Common myeloid progenitor, CD34-positive (primary cell): Measurements from ENCODE around the gene OPCML.

Experiments
- CTCF ChIA-PET: fragments of 350-600 bp; sonication (Branson Sonifier 250); formaldehyde crosslinking; loops from one replicate; lab custom pipeline; 2021; ENCODE audit warnings: antibody characterized with exemption; lab: Charles Lee
- POLR2A ChIA-PET: fragments of 350-600 bp; sonication (Branson Sonifier 250); formaldehyde crosslinking; loops from one replicate; lab custom pipeline; 2021; ENCODE audit warnings: antibody characterized with exemption; lab: Charles Lee
- DNase-seq, 3 donors: peaks; one replicate each; pipeline versions ENCODE4 v3.0.0 to v3.0.0-alpha.2; 2013
- H3K27ac ChIP-seq, 2 experiments: 1 replicate in 1 of 2; 2 replicates in 1 of 2; pipeline ENCODE4 v1.7.0; 2013; ENCODE audit warnings: inconsistent platforms in 2 of 2, low read length in 2 of 2, mild to moderate bottlenecking in 2 of 2, low read depth in 1 of 2, moderate library complexity in 1 of 2; ENCODE audit not compliant: severe bottlenecking in 2 of 2, insufficient read depth in 1 of 2, poor library complexity in 1 of 2
- H3K27me3 ChIP-seq, 5 experiments: replicated peaks in 2 of 5; 1 replicate in 3 of 5; 2 replicates in 2 of 5; pipeline versions ENCODE4 v1.6.1 to v1.7.0; 2013; ENCODE audit warnings: low read length in 4 of 5, mild to moderate bottlenecking in 2 of 5, moderate library complexity in 2 of 5, inconsistent platforms in 1 of 5; ENCODE audit not compliant: insufficient read depth in 5 of 5, control insufficient read depth in 4 of 5
- H3K36me3 ChIP-seq, 4 experiments: 1 replicate in 2 of 4; 2 replicates in 2 of 4; pipeline versions ENCODE4 v1.6.1 to v1.7.0; 2013; ENCODE audit warnings: low read length in 3 of 4, control low read depth in 1 of 4, mild to moderate bottlenecking in 1 of 4; ENCODE audit not compliant: control insufficient read depth in 4 of 4, insufficient read depth in 4 of 4
- H3K4me1 ChIP-seq, 4 experiments: 1 replicate in 3 of 4; 2 replicates in 1 of 4; pipeline versions ENCODE4 v1.6.1 to v1.7.1; 2013; ENCODE audit warnings: low read length in 3 of 4, mild to moderate bottlenecking in 3 of 4, control low read depth in 1 of 4, inconsistent platforms in 1 of 4, moderate library complexity in 1 of 4; ENCODE audit not compliant: control insufficient read depth in 4 of 4, insufficient read depth in 4 of 4; ENCODE audit errors: control extremely low read depth in 1 of 4
- H3K4me3 ChIP-seq, 7 experiments: 1 replicate in 4 of 7; 2 replicates in 3 of 7; pipeline versions ENCODE4 v1.5.1 to v1.7.0; 2013; ENCODE audit warnings: mild to moderate bottlenecking in 7 of 7, low read length in 6 of 7, moderate library complexity in 6 of 7, inconsistent platforms in 2 of 7, low read depth in 2 of 7, control low read depth in 1 of 7; ENCODE audit not compliant: insufficient read depth in 4 of 7, control insufficient read depth in 1 of 7; ENCODE audit errors: extremely low read depth in 1 of 7
- H3K9me3 ChIP-seq, 5 experiments: 1 replicate in 4 of 5; 2 replicates in 1 of 5; pipeline versions ENCODE4 v1.6.1 to v1.7.1; 2013; ENCODE audit warnings: low read length in 4 of 5, mild to moderate bottlenecking in 2 of 5, inconsistent platforms in 1 of 5, low read depth in 1 of 5, moderate library complexity in 1 of 5; ENCODE audit not compliant: control insufficient read depth in 4 of 5, insufficient read depth in 2 of 5; ENCODE audit errors: control extremely low read depth in 1 of 5
- WGBS: methylation state at CpG from one replicate; pipeline ENCODE4 v1.1.5; 2013; ENCODE audit not compliant: insufficient coverage; 5-methylcytosine and 5-hydroxymethylcytosine counted together

OPCML gene

DNA sequence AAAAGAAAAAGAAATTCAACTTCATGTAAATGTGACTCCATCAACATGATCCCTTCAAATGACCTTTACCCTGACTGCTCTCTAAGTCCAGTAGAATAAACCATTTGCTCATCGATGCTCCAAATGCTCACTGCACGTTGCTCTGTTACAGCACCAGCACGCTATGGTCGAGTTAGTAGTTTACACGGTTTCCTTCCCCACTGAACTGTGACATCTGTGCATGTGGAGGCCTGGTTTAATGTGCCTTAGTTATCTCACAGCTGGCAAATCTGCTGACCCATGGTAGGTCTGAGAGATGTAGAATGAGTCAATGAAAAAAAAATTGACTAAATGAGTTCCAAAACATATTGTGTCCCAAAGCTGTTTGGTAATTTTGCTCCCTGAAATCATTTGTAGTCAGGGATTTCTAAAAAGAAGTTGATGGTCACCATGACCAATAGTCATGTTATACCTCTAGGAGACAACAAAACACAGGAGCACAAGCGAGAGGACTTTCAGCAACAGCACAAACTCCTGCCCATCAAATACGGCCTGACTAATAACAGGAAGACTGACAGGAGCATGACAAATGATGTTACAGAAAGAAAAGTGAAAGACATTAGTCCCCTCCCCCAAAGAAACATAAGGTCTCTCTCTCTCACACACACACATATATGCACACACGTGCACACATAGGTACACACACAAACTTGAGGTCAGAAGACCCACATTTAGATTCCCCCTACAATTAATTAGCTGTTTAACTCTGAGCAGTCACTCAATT, 624.5 kb downstream of the OPCML start:
- Histone ChIP-seq H3K9me3 (no peaks in the 10 kb centered on the region), H3K36me3 (no peaks in the 10 kb centered on the region), H3K4me3 (no peak overlapping the region), H3K27ac (no peak overlapping the region), H3K4me1 (no peaks in the 10 kb centered on the region), H3K27me3 (no peaks in the 10 kb centered on the region)
- no peak for DNase-seq
- 81% methylated on average over 8 of the region's 8 CpGs for WGBS
- CTCF ChIA-PET: no interaction called here
- POLR2A ChIA-PET: no interaction called here

DNA sequence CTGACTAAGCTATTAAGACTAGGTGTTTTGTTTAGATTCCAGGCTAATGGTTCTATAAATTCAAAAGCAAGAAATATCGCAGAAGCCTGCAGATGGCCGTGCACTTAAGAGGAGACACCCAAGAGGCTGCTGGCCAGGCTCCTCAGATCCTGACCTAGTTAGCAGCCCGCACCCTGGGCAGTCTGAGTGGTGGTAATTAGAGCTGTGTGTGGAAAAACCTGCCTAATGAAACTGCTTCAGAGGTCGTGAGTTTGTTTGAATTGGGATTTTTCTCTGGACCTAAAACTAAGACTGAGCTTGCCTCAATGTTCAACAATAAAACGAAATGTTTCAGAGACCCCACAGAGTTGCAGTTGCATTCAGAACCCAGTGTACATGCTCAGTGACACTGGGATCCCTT, 627.7 kb downstream of the OPCML start:
- no peak for DNase-seq
- H3K36me3 ChIP-seq: no peaks in the 10 kb centered on the region
- POLR2A ChIA-PET: no interaction called here
- H3K4me3 ChIP-seq: no peak overlapping the region
- CTCF ChIA-PET: interaction anchor here (0.9 to 1.5 kb wide), 3 partner anchors 9 to 36 kb away, joined by 3 to 4 read pairs (median 3); no protein-coding TSS in a partner anchor
- WGBS: 83% methylated on average over 5 of the region's 5 CpGs
- no peaks in the 10 kb centered on the region for H3K27me3 ChIP-seq
- H3K27ac ChIP-seq: no peak overlapping the region
- H3K9me3 ChIP-seq: no peaks in the 10 kb centered on the region
- H3K4me1 ChIP-seq: no peaks in the 10 kb centered on the region

DNA sequence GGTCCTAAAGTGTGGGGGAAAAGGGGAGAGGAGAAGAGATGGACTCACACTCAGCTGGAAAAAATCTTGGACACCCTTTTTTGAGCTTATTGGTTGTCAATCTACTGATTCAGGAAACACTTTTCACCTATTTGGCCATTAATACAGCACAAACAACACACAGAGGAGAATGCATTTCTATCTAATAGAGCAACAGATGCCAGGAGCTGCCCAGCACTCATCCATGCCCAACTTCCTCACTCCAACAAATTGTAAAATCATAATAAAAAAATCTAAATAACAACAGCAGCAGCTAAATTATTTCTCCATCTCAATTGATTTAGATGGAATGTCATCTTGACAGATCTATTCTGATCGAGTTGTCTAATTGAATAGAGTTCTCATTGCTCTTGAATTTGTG, 628.2 kb downstream of the OPCML start:
- CTCF ChIA-PET: interaction anchor here (0.9 to 1.5 kb wide), 3 partner anchors 8 to 36 kb away, joined by 3 to 4 read pairs (median 3); no protein-coding TSS in a partner anchor
- POLR2A ChIA-PET: no interaction called here
- no peak for DNase-seq
- H3K9me3 ChIP-seq: no peaks in the 10 kb centered on the region
- WGBS: no CpG with 5 or more reads among the region's 1 CpG
- no peak overlapping the region for H3K27ac ChIP-seq
- no peak overlapping the region for H3K4me3 ChIP-seq
- no peaks in the 10 kb centered on the region for H3K27me3 ChIP-seq
- no peaks in the 10 kb centered on the region for H3K4me1 ChIP-seq
- H3K36me3 ChIP-seq: no peaks in the 10 kb centered on the region

DNA sequence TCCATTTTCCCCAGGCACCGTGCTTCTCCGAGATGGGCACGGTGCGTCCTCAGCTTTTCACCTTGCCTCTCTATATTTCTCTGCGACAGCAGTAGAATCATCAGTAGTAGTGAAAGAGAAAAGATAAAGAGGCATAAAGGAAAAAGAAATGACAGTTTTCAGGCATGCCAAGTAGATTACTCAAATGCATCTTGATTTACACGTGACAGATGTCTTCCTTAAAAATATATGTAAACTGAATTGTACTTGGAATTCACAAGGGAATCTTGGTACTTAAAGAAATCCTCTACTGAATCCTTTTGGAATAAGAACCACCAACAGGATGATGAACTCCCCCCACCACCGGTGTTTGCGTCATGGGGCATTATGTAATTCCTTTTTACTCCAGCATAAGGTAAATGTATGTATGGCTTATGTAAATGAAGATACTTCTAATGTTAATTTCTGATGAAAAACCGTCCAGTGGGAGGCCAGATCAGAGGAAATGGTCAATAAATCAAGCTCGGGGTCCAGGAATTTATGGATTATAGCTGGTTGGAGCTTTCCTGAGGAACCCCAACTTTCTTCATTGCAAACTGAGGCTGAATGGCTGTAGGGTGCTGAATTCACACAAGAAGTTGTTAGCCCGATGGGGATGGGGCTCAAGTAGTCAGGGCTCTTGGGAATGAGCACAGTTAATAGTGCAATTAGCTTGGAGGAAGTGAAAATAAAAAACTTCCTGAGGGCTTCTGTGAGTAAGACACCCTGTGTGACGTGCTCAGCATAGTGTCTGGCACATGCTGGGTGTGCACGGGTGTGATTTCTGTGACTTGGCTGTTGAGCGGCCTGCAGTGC, 630.4 kb downstream of the OPCML start:
- POLR2A ChIA-PET: no interaction called here

DNA sequence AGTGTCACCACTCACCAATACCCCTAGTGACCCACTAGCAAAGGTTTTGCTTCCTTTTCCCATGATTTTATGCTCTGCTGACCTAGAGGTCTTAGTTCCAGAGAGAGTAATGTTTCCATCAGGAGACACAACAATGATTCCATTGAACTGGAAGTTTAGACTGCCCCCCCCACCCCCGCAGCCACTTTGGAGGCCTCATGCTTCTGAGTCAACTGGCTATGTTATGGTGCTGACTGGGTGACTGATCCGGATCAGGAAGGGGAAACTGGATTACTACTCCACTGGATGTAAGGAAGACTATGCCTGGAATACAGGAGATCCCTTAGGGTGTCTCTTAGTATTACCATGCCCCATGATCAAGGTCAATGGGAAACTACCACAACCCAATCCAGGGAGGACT, 633.6 kb downstream of the OPCML start:
- ChIA-PET POLR2A (no interaction called here), CTCF (no interaction called here)
- H3K36me3 ChIP-seq: no peaks in the 10 kb centered on the region

More for the DNA sequence above, 630.4 kb downstream of the OPCML start:
- H3K9me3 ChIP-seq: no peaks in the 10 kb centered on the region
- H3K27ac ChIP-seq: no peak overlapping the region
- WGBS: 53% methylated on average over 5 of the region's 14 CpGs
- H3K36me3 ChIP-seq: no peaks in the 10 kb centered on the region
- CTCF ChIA-PET: no interaction called here
- H3K27me3 ChIP-seq: no peaks in the 10 kb centered on the region
- no peaks in the 10 kb centered on the region for H3K4me1 ChIP-seq
- no peak overlapping the region for H3K4me3 ChIP-seq
- DNase-seq: no peak

DNA sequence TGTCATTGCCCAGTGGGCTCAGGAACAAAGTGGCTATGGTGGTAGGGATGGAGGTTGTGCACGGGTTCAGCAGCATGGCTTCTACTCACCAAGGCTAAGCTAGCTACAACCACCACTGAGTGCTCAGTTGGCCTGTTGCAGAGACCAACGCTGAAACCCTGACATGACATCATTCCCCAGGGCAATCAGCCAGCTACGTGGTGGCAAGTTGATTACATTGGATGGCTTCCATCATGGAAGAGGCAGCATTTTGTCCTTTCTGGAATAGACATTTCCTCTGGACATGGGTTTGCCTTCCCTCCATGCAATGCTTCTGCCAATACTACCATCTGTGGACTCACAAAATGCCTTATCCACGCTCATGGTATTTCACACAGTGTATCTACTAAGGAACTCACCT, 634.3 kb downstream of the OPCML start:
- no peak overlapping the region for H3K27ac ChIP-seq
- H3K9me3 ChIP-seq: no peaks in the 10 kb centered on the region
- DNase-seq: no peak
- H3K36me3 ChIP-seq: no peaks in the 10 kb centered on the region
- H3K4me1 ChIP-seq: no peaks in the 10 kb centered on the region
- no peaks in the 10 kb centered on the region for H3K27me3 ChIP-seq
- H3K4me3 ChIP-seq: no peak overlapping the region
- ChIA-PET CTCF (no interaction called here), POLR2A (no interaction called here)
- 83% methylated on average over 3 of the region's 4 CpGs for whole genome bisulfite sequencing

More for the DNA sequence above, 633.6 kb downstream of the OPCML start:
- 94% methylated on average over 2 of the region's 2 CpGs for WGBS
- no peaks in the 10 kb centered on the region for H3K4me1 ChIP-seq
- no peaks in the 10 kb centered on the region for H3K9me3 ChIP-seq
- no peak overlapping the region for H3K4me3 ChIP-seq
- no peak overlapping the region for H3K27ac ChIP-seq
- no peak for DNase-seq
- H3K27me3 ChIP-seq: no peaks in the 10 kb centered on the region

DNA sequence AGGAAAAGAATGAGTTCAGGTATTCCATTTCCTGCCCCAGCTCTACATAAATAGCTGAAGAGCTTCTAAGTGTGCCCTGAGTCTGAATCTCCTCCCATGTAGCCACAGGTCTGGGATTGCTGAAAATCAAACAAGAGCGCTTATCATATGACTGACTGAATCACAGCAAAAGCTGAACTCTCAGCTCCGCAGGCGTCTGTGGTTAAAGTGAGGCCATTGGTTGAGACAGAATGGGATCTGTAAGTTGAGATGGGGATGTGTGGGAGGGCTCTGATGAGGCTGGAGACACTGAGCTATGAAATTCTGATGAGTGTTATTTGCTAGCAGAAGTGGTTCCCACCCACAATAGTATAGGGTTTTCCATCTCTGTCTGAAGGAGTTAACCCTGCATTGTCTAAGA, 637.0 kb downstream of the OPCML start:
- Histone ChIP-seq H3K27ac (no peak overlapping the region), H3K4me3 (no peak overlapping the region), H3K36me3 (no peaks in the 10 kb centered on the region), H3K27me3 (no peaks in the 10 kb centered on the region), H3K9me3 (peaks cover 0 to 1% (median 0%) of the 10 kb centered on the region in 5 experiments), H3K4me1 (no peaks in the 10 kb centered on the region)
- POLR2A ChIA-PET: no interaction called here
- DNase-seq: no peak
- CTCF ChIA-PET: interaction anchor here (1.2 kb wide), 1 partner anchor 9 kb away, joined by 3 read pairs; no protein-coding TSS in a partner anchor
- WGBS: 92% methylated on average over 3 of the region's 3 CpGs
